ENCODE results near the gene PPP1R9A.

DNA sequence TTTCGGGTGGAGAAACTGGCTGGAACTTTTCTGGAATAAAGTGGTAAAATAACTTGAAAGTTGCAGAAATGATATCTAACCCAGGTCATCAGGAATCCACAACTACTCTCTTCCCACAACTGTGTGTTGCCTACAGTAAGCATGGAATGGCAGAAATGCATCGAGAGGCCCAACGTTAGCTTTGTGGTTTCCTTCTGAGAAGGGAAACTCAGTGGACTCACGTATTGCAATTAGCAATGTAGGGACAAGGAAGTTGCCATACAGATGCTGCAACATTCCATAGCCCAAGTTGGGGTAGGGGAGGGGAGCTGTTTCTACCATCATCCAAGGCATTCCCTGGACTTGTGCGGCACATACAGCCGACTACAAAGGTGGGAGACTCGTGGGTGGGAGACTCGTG is 415.0 kb downstream of the PPP1R9A start:
- TF ChIP-seq, protein P1, sequence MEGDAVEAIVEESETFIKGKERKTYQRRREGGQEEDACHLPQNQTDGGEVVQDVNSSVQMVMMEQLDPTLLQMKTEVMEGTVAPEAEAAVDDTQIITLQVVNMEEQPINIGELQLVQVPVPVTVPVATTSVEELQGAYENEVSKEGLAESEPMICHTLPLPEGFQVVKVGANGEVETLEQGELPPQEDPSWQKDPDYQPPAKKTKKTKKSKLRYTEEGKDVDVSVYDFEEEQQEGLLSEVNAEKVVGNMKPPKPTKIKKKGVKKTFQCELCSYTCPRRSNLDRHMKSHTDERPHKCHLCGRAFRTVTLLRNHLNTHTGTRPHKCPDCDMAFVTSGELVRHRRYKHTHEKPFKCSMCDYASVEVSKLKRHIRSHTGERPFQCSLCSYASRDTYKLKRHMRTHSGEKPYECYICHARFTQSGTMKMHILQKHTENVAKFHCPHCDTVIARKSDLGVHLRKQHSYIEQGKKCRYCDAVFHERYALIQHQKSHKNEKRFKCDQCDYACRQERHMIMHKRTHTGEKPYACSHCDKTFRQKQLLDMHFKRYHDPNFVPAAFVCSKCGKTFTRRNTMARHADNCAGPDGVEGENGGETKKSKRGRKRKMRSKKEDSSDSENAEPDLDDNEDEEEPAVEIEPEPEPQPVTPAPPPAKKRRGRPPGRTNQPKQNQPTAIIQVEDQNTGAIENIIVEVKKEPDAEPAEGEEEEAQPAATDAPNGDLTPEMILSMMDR (IDR thresholded peaks at IDR 0.05): no peak
- TF ChIP-seq POLR2A (IDR thresholded peaks at IDR 0.05): no peak
